ENCODE measurements around the gene TEX54.

Gene TEX54

GRCh38 chr11:62786318-62787004 is 46.2 kb downstream of the TEX54 start:
- DNase-seq, result peak; percentile 66 to 88 (median 79)

- no peak for DNase-seq
These were observed 49.9 kb downstream of the TEX54 start for GRCh38 chr11:62782753-62783152.

Measured in T-helper 1 cell (primary cell).